Measurements from ENCODE around the gene ADGRE2.

DNA sequence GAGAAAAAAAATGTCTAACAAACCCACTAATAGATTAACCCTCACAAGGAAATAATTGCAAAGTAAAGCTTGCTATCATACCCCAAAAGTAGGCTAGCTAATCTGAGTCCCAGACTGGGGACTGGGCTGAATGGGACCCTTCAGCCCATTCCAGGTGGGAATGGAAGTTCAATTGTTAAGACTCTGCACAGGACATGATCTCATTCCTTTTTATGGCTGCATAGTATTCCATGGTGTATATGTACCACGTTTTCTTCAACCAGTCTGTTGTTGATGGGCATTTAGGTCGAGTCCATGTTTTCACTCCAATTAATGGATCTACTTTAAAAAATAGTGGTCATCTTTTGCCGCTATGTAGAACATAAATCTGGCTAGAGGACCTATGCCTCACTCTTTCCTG is 38.7 kb upstream of the ADGRE2 start:
- TF ChIP-seq, protein P1, sequence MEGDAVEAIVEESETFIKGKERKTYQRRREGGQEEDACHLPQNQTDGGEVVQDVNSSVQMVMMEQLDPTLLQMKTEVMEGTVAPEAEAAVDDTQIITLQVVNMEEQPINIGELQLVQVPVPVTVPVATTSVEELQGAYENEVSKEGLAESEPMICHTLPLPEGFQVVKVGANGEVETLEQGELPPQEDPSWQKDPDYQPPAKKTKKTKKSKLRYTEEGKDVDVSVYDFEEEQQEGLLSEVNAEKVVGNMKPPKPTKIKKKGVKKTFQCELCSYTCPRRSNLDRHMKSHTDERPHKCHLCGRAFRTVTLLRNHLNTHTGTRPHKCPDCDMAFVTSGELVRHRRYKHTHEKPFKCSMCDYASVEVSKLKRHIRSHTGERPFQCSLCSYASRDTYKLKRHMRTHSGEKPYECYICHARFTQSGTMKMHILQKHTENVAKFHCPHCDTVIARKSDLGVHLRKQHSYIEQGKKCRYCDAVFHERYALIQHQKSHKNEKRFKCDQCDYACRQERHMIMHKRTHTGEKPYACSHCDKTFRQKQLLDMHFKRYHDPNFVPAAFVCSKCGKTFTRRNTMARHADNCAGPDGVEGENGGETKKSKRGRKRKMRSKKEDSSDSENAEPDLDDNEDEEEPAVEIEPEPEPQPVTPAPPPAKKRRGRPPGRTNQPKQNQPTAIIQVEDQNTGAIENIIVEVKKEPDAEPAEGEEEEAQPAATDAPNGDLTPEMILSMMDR (IDR thresholded peaks at IDR 0.05) = no peak
- no peak for TF ChIP-seq POLR2A (IDR thresholded peaks at IDR 0.05)

Measured in esophagus squamous epithelium (tissue), 4 donors.